Tibial nerve (tissue), 4 donors: ENCODE results near the gene CCDC13.

Experiments used
- EP300 ChIP-seq, 2 donors: sonication (generic); formaldehyde crosslinking; IDR thresholded peaks; one replicate each; pipeline ENCODE4 v1.6.1; 2017; ENCODE audit warnings: antibody characterized with exemption in 2 of 2, mild to moderate bottlenecking in 1 of 2
- POLR2A ChIP-seq, 2 donors: fragments of 450-650 bp; IDR thresholded peaks; one replicate each; pipeline ENCODE4 v1.6.1; 2017; ENCODE audit warnings: antibody characterized with exemption in 2 of 2, mild to moderate bottlenecking in 2 of 2, moderate library complexity in 2 of 2
- TF ChIP-seq, protein P1 (sequence below), 5 experiments: fragments of 200-600 bp in 3 of 5; fragments of 450-650 bp in 2 of 5; sonication (generic) in 3 of 5; IDR thresholded peaks; one replicate each; pipeline ENCODE4 v1.5.1; 2016 to 2019; ENCODE audit warnings: antibody characterized with exemption in 5 of 5, mild to moderate bottlenecking in 3 of 5, moderate library complexity in 2 of 5

- TF ChIP-seq EP300 (IDR thresholded peaks at IDR 0.05), result no peak
- TF ChIP-seq, protein P1, sequence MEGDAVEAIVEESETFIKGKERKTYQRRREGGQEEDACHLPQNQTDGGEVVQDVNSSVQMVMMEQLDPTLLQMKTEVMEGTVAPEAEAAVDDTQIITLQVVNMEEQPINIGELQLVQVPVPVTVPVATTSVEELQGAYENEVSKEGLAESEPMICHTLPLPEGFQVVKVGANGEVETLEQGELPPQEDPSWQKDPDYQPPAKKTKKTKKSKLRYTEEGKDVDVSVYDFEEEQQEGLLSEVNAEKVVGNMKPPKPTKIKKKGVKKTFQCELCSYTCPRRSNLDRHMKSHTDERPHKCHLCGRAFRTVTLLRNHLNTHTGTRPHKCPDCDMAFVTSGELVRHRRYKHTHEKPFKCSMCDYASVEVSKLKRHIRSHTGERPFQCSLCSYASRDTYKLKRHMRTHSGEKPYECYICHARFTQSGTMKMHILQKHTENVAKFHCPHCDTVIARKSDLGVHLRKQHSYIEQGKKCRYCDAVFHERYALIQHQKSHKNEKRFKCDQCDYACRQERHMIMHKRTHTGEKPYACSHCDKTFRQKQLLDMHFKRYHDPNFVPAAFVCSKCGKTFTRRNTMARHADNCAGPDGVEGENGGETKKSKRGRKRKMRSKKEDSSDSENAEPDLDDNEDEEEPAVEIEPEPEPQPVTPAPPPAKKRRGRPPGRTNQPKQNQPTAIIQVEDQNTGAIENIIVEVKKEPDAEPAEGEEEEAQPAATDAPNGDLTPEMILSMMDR (IDR thresholded peaks at IDR 0.05), result no peak
- no peak for TF ChIP-seq POLR2A (IDR thresholded peaks at IDR 0.05)
These were observed 28.7 kb upstream of the CCDC13 start for GRCh38 chr3:42801784-42802183.
